SU-DHL-6 (cell line): ENCODE measurements around the gene FUOM.
A peak's percentile ranks its signal among the peaks of the same experiment; 100 is the strongest.
"Not testable (repeated sequence)": the region's sequence is repeated elsewhere in the genome, so short reads cannot be mapped to it uniquely, and the experiment has no call there.

Experiments
- H2AFZ ChIP-seq: fragments of 200-600 bp; sonication (generic); 2 replicates; pipeline ENCODE4 v1.6.1; 2014; ENCODE audit warnings: low read depth, mild to moderate bottlenecking, moderate library complexity, mixed read lengths, antibody characterized with exemption, low read length; ENCODE audit not compliant: severe bottlenecking
- H3F3A ChIP-seq: fragments of 200-600 bp; shearing (Covaris generic); 2 replicates; pipeline ENCODE4 v1.6.0; 2016; ENCODE audit warnings: antibody characterized with exemption, mild to moderate bottlenecking; ENCODE audit not compliant: insufficient read depth
- H3K27ac ChIP-seq: fragments of 200-600 bp; sonication (generic); 2 replicates; pipeline ENCODE4 v1.5.1; 2016; ENCODE audit warnings: low read depth, mild to moderate bottlenecking, low read length, moderate library complexity, mixed read lengths
- H3K27me3 ChIP-seq: fragments of 200-600 bp; sonication (generic), shearing (Covaris generic); 2 replicates; pipeline ENCODE4 v1.6.0; 2014; ENCODE audit warnings: mild to moderate bottlenecking, low read length
- H3K36me3 ChIP-seq: fragments of 200-600 bp; sonication (generic); 2 replicates; pipeline ENCODE4 v1.6.1; 2014; ENCODE audit warnings: mild to moderate bottlenecking, low read length, mixed read lengths
- H3K4me2 ChIP-seq: fragments of 300-600, 200-600 bp; shearing (Covaris generic), sonication (generic); 2 replicates; pipeline ENCODE4 v1.6.0; 2014; ENCODE audit warnings: low read length, low read depth, mild to moderate bottlenecking; ENCODE audit not compliant: poor library complexity, severe bottlenecking
- H3K4me3 ChIP-seq: fragments of 200-600 bp; sonication (generic); 2 replicates; pipeline ENCODE4 v1.5.1; 2014; ENCODE audit warnings: antibody characterized with exemption, low read length, mild to moderate bottlenecking, mixed read lengths; ENCODE audit not compliant: insufficient read depth, poor library complexity, severe bottlenecking
- H3K79me2 ChIP-seq: fragments of 200-600 bp; sonication (generic); 2 replicates; pipeline ENCODE4 v1.6.1; 2014; ENCODE audit warnings: mild to moderate bottlenecking, low read length, moderate library complexity; ENCODE audit not compliant: insufficient read depth
- H3K9ac ChIP-seq: fragments of 200-600 bp; sonication (generic); 2 replicates; pipeline ENCODE4 v1.7.0; 2014; ENCODE audit warnings: mild to moderate bottlenecking, low read length
- H3K9me2 ChIP-seq: fragments of 200-600 bp; sonication (generic); replicated peaks from 2 replicates; pipeline ENCODE4 v1.6.1; 2014; ENCODE audit warnings: low read length; ENCODE audit not compliant: insufficient read depth
- H3K9me3 ChIP-seq: fragments of 200-600 bp; sonication (generic); 2 replicates; pipeline ENCODE4 v1.6.1; 2014; ENCODE audit warnings: low read length, mixed read lengths; ENCODE audit not compliant: insufficient read depth
- H4K20me1 ChIP-seq: fragments of 200-600 bp; sonication (generic); 2 replicates; pipeline ENCODE4 v1.6.1; 2014; ENCODE audit warnings: low read depth, mild to moderate bottlenecking, antibody characterized with exemption, low read length, moderate library complexity, mixed read lengths
- EZH2phosphoT487 ChIP-seq: fragments of 200-600 bp; sonication (generic), shearing (Covaris generic); conservative IDR thresholded peaks from 2 replicates; pipeline ENCODE4 v1.6.1; 2018; ENCODE audit warnings: mild to moderate bottlenecking, antibody characterized with exemption, low read length, moderate library complexity, mixed read lengths
- TF ChIP-seq, protein P1 (sequence below): fragments of 200-600 bp; sonication (generic); IDR thresholded peaks from one replicate; pipeline ENCODE4 v1.5.1; 2017; ENCODE audit warnings: antibody characterized with exemption, mild to moderate bottlenecking, low read length, moderate library complexity; ENCODE audit not compliant: insufficient read depth, poor library complexity, severe bottlenecking

The FUOM gene

DNA sequence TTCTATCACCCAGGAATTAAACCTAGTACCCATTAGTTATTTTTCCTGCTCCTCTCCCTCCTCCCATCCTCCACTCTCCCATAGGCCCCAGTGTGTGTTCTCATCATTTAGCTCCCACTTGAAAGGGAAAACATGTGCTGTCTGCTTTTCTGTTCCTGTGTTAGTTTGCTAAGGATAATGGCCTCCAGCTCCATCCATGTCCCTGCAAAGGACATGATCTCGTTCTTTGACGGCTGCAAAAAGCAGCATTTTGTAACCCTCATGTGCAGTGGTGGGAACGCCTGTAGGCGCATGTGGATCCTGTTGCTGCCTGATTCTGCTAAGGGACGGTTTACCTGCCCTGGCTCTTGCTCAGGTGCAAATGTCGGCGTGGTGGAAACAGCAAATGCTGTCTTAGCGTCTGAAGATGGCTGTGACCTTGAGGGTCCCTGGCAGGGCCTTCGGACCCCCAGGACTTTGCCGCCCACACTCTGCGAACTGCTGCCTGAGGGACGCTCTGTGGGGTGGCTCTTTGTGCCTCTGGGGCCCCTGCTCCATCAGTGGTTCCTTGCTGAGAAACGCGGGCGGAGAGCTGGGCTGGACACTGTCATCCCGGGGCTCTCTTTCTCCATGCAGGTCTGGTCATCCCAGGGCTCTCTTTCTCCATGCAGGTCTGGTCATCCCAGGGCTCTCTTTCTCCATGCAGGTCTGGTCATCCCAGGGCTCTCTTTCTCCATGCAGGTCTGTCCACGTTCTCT is 30.6 kb upstream of the FUOM start:
- TF ChIP-seq EZH2phosphoT487, result no peak
- TF ChIP-seq, protein P1, sequence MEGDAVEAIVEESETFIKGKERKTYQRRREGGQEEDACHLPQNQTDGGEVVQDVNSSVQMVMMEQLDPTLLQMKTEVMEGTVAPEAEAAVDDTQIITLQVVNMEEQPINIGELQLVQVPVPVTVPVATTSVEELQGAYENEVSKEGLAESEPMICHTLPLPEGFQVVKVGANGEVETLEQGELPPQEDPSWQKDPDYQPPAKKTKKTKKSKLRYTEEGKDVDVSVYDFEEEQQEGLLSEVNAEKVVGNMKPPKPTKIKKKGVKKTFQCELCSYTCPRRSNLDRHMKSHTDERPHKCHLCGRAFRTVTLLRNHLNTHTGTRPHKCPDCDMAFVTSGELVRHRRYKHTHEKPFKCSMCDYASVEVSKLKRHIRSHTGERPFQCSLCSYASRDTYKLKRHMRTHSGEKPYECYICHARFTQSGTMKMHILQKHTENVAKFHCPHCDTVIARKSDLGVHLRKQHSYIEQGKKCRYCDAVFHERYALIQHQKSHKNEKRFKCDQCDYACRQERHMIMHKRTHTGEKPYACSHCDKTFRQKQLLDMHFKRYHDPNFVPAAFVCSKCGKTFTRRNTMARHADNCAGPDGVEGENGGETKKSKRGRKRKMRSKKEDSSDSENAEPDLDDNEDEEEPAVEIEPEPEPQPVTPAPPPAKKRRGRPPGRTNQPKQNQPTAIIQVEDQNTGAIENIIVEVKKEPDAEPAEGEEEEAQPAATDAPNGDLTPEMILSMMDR, result no peak
- Histone ChIP-seq H3K9ac (peak overlapping the region; percentile 61), H3K79me2 (no peaks in the 10 kb centered on the region), H3K27ac (peak overlapping the region; percentile 93), H3K4me3 (peak overlapping the region; percentile 32), H3K36me3 (no peaks in the 10 kb centered on the region), H3K27me3 (no peaks in the 10 kb centered on the region), H3K9me2 (no peaks in the 10 kb centered on the region), H2AFZ (peak overlapping the region; percentile 44), H3K9me3 (no peaks in the 10 kb centered on the region), H3K4me2 (peak overlapping the region; percentile 92), H4K20me1 (no peaks in the 10 kb centered on the region), H3F3A (peaks cover 18% of the 10 kb centered on the region)

DNA sequence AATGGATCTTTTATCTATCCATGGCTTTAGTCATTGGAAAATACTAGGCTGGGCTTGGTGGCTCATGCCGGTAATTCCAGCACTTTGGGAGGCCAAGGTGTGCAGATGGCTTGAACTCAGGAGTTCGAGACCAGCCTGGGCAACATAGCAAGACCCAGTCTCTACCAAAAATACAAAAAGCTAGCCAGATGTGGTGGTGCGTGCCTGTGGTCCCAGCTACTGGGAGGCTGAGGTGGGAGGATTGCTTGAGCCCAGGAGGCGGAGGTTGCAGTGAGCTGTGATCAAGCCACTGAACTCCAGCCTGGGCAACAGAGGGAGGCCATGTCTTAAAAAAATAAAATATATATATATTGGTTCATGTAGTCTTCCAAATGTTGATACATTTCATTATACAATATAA is 29.1 kb upstream of the FUOM start:
- not testable (repeated sequence) for H3K4me2 ChIP-seq, H3K4me3 ChIP-seq, H3K79me2 ChIP-seq, H3K27ac ChIP-seq, H3K9me2 ChIP-seq, H3K9me3 ChIP-seq, H3K27me3 ChIP-seq, H4K20me1 ChIP-seq, H3K9ac ChIP-seq, H2AFZ ChIP-seq, H3K36me3 ChIP-seq
- peaks cover 14% of the 10 kb centered on the region for H3F3A ChIP-seq

DNA sequence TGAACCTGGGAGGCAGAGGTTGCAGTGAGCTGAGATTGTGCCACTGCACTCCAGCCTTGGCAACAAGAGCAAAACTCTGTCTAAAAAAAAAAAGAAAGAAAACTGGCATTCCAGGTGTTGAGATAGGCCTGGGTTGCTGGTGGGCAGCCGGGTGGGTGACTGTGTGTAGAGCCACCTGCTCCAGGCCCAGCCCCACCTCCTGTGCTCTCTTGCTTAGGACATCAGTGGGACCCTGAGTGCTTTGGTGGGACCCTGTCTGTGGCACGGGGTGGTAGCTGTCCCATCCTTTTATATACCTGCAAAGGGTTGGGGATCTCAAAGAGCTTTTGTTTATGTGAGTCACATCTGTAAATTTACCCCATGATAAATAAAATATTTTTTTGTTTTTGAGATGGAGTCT is 27.4 kb upstream of the FUOM start:
- Histone ChIP-seq H2AFZ (no peak overlapping the region), H3K27ac (no peak overlapping the region), H3K36me3 (no peaks in the 10 kb centered on the region), H3F3A (peaks cover 10% of the 10 kb centered on the region), H3K79me2 (no peaks in the 10 kb centered on the region), H3K9me3 (no peaks in the 10 kb centered on the region), H3K9me2 (no peaks in the 10 kb centered on the region), H3K27me3 (no peaks in the 10 kb centered on the region), H3K9ac (no peak overlapping the region), H4K20me1 (no peaks in the 10 kb centered on the region), H3K4me2 (no peak overlapping the region), H3K4me3 (no peak overlapping the region)
- TF ChIP-seq, protein P1, result no peak
- TF ChIP-seq EZH2phosphoT487, result no peak

DNA sequence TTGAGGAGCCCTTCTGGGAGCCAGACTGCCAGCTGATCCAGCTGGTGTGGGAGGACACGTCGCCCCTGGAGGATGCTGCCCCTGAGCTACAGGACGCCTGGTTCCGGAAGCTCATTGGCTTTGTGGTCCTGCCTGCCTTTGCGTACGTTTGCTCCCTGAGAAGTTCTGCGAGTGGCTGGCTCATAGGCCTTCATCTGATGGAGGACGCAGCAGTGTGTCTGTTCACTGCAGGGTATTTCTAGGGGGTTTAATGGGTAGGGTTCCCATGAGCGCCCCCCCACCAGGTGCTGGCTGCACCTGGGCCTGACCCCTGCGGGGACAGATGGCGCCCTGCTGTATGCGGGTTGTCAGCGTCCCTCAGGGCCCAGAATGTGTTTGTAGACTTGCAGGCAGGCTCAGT is 26.3 kb upstream of the FUOM start:
- TF ChIP-seq, protein P1, result no peak
- no peak for TF ChIP-seq EZH2phosphoT487
- Histone ChIP-seq H3K27ac (no peak overlapping the region), H3F3A (peaks cover 2% of the 10 kb centered on the region), H3K79me2 (no peaks in the 10 kb centered on the region), H3K36me3 (no peaks in the 10 kb centered on the region), H3K27me3 (no peaks in the 10 kb centered on the region), H2AFZ (no peak overlapping the region), H3K9me2 (no peaks in the 10 kb centered on the region), H3K4me2 (no peak overlapping the region), H3K9ac (no peak overlapping the region), H3K9me3 (no peaks in the 10 kb centered on the region), H4K20me1 (no peaks in the 10 kb centered on the region), H3K4me3 (no peak overlapping the region)
